ENCODE data around the gene AGBL4. TPM values are rescaled to one million over a fixed set of nuclear protein-coding genes. Genes with fewer than 3 reads are reported as not detected.

The AGBL4 gene
- total RNA-seq, result 12.2 TPM

DNA sequence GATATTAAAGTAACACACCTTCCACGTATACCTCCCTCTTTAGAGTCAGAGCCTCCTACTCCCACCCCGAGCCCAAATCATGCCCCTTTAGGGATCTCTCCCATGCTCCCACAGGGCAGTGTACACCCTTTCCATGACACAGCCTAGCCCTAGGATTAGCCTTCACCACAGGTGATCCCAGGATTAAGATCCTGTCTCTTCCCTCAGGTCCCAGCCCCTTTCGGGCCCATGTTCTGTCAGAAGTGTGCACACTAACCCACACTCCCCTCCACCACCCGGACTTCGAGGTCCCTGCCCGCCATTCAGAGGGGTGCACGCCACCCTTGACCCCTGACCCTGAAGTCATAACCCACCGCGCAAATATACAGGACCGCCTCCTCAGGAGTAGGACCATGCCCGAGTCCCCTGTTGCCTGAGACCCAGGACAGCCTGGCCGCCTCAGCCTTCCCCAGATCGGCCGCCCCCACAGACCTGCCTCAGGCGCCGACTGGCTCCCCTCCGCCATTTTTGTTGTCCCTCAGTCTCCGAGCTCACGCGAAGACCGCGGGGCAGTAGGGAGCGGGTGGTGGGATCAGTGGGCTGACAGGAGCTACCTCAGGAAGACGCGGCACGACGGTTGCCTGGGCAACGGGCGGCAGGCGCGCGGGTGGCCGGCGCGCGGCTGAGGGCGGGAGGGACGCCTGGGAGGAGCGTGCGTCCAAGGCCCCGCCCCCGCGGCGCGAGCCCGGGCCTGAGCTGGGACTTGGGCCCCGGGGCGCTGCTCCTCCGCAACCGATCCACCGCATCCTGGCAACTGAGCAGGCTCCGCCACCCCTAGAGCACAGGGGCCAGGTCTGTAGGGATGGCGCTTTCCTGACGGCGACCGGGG, at the start of gene AGBL4:
AGBL4 (minus strand) TSS at position 663 of the 868 bp plus-strand sequence.

DNA sequence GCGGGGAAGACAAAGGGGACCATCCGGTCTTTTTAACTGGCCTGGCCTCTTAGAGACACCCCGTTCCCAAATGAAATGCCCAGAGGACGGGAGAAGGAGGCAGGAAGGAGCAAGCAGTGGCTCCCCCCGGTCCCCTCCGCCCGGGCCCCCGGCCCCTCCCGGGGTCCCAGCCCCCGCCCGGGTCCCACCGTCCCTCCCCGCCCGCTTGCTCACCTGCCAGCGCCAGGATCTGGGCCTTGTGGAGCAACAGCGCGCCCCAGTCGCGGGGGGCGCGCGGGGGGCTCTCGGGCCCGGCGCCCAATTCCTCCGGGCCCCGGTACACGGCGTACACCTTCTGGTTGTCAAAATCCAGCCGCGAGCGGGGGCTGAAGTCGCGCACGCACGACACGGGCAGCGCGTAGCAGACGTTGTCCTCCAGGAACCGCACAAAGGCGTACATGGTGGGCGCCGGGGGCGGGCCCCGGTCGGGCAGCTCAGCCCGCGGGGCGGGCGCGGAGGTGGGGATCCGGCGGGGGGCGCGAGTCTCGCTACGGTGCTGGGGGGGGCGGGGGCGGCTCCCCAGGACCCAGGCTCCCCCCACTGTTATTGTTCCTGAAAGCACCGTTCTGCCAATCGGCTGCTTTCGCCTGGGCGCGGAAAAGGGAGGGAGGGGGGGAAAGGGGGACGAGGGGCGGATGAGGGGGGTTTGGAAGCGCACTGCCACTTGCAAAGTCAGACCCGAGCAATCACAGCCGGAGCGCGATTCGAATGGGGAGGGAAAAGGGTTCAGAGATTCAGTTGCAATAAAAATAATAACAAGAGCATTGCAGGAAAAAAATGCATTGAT, 1247.1 kb downstream of the AGBL4 start, which contains the start of gene BEND5:
BEND5 (minus strand) TSS at position 499 of the 826 bp plus-strand sequence; CDS start at position 439, 60 bp downstream.

Small RNA genes lying within 50 kb of the gene (small RNA-seq; reads per million reads assigned to genes)
- not detected for gene AL390023.1

Other genes with a start within 250 kb of the AGBL4 start
- gene ELAVL4, start 85.0 kb upstream of the AGBL4 start, total RNA-seq, result 119 TPM

Data from diencephalon (tissue), 1 donor.